Hematopoietic multipotent progenitor cell treated with erythropoietin and hydrocortisone succinate and interleukin-3 and kit ligand, for 6 days (in vitro differentiated cells): ENCODE data around the gene SKIC2.
"Not testable (repeated sequence)": the region's sequence is repeated elsewhere in the genome, so short reads cannot be mapped to it uniquely, and the experiment has no call there.

ENCODE experiments used
- DNase-seq: peaks from one replicate; pipeline ENCODE4 v3.0.0-alpha.2; 2015

SKIC2 gene

GRCh38 chr6:31958741-31959739 is at the start of gene SKIC2, which contains the start of gene NELFE:
Gene SKIC2 (plus strand): TSS chr6:31959175. CDS start chr6:31959193, 18 bp downstream.
Gene NELFE (minus strand): TSS chr6:31958971. CDS start chr6:31958446, 525 bp downstream.
- peak; percentile 99 for DNase-seq

- not testable (repeated sequence) for DNase-seq
Measured at GRCh38 chr6:31909298-31909697, 49.7 kb upstream of the SKIC2 start.

GRCh38 chr6:31911826-31912585 is 47.0 kb upstream of the SKIC2 start:
- DNase-seq, result no peak

- DNase-seq, result no peak
Measured at GRCh38 chr6:31915351-31915750, 43.6 kb upstream of the SKIC2 start.

- no peak for DNase-seq
Measured at GRCh38 chr6:31915756-31916155, 43.2 kb upstream of the SKIC2 start.

- DNase-seq, result no peak
Measured at GRCh38 chr6:31918069-31918720, 40.8 kb upstream of the SKIC2 start.

GRCh38 chr6:31919624-31920303 is 39.2 kb upstream of the SKIC2 start:
- DNase-seq, result no peak

- DNase-seq, result no peak
Measured at GRCh38 chr6:31920811-31921210, 38.2 kb upstream of the SKIC2 start.

GRCh38 chr6:31922942-31923341 is 36.0 kb upstream of the SKIC2 start:
- peak; percentile 67 for DNase-seq

- DNase-seq, result no peak
Measured at GRCh38 chr6:31927242-31927862, 31.6 kb upstream of the SKIC2 start, which contains the start of gene C2. Gene C2 (plus strand): TSS chr6:31927717. CDS start chr6:31927753, 36 bp downstream.

GRCh38 chr6:31927863-31928671 is 30.9 kb upstream of the SKIC2 start:
- DNase-seq, result no peak

GRCh38 chr6:31928672-31928939 is 30.4 kb upstream of the SKIC2 start:
- no peak for DNase-seq

GRCh38 chr6:31930962-31931361 is 28.0 kb upstream of the SKIC2 start:
- DNase-seq, result no peak

- DNase-seq, result not testable (repeated sequence)
Measured at GRCh38 chr6:31932137-31932536, 26.8 kb upstream of the SKIC2 start.

- DNase-seq, result no peak
Measured at GRCh38 chr6:31933537-31933936, 25.4 kb upstream of the SKIC2 start.

GRCh38 chr6:31935021-31935420 is 24.0 kb upstream of the SKIC2 start:
- no peak for DNase-seq

GRCh38 chr6:31935823-31936222 is 23.2 kb upstream of the SKIC2 start:
- no peak for DNase-seq

- no peak for DNase-seq
Measured at GRCh38 chr6:31940256-31940664, 18.7 kb upstream of the SKIC2 start.

- no peak for DNase-seq
Measured at GRCh38 chr6:31943742-31944141, 15.2 kb upstream of the SKIC2 start.

- DNase-seq, result no peak
Measured at GRCh38 chr6:31945154-31945506, 13.8 kb upstream of the SKIC2 start.
